ENCODE results near the gene AGAP1.
"Not testable (repeated sequence)": the region's sequence is repeated elsewhere in the genome, so short reads cannot be mapped to it uniquely, and the experiment has no call there.

The AGAP1 gene

GRCh38 chr2:236041616-236042015 lies 547.8 kb downstream of the AGAP1 start:
- DNase-seq (ENCODE audit: low read depth) = no peak

- no peak for DNase-seq (ENCODE audit: low read depth)
Observed at GRCh38 chr2:236042087-236042486, 548.2 kb downstream of the AGAP1 start.

GRCh38 chr2:236044191-236044590 lies 550.3 kb downstream of the AGAP1 start:
- DNase-seq (ENCODE audit: low read depth) = no peak

- no peak for DNase-seq (ENCODE audit: low read depth)
Observed at GRCh38 chr2:236045251-236046235, 551.7 kb downstream of the AGAP1 start.

- no peak for DNase-seq (ENCODE audit: low read depth)
Observed at GRCh38 chr2:236046715-236047114, 552.9 kb downstream of the AGAP1 start.

- no peak for DNase-seq (ENCODE audit: low read depth)
Observed at GRCh38 chr2:236047176-236047575, 553.3 kb downstream of the AGAP1 start.

- no peak for DNase-seq (ENCODE audit: low read depth)
Observed at GRCh38 chr2:236047886-236048540, 554.2 kb downstream of the AGAP1 start.

- no peak for DNase-seq (ENCODE audit: low read depth)
Observed at GRCh38 chr2:236049981-236050380, 556.1 kb downstream of the AGAP1 start.

GRCh38 chr2:236051351-236051750 lies 557.5 kb downstream of the AGAP1 start:
- DNase-seq (ENCODE audit: low read depth) = no peak

- DNase-seq (ENCODE audit: low read depth) = no peak
Observed at GRCh38 chr2:236051806-236052205, 558.0 kb downstream of the AGAP1 start.

- DNase-seq (ENCODE audit: low read depth) = no peak
Observed at GRCh38 chr2:236052206-236052605, 558.4 kb downstream of the AGAP1 start.

- DNase-seq (ENCODE audit: low read depth) = no peak
Observed at GRCh38 chr2:236052926-236053821, 559.3 kb downstream of the AGAP1 start.

GRCh38 chr2:236054125-236054524 lies 560.3 kb downstream of the AGAP1 start:
- DNase-seq (ENCODE audit: low read depth) = no peak

GRCh38 chr2:236054621-236055305 lies 560.9 kb downstream of the AGAP1 start:
- DNase-seq (ENCODE audit: low read depth) = no peak

GRCh38 chr2:236055471-236055870 lies 561.6 kb downstream of the AGAP1 start:
- no peak for DNase-seq (ENCODE audit: low read depth)

- no peak for DNase-seq (ENCODE audit: low read depth)
Observed at GRCh38 chr2:236056141-236056540, 562.3 kb downstream of the AGAP1 start.

GRCh38 chr2:236057375-236057774 lies 563.5 kb downstream of the AGAP1 start:
- DNase-seq (ENCODE audit: low read depth) = no peak

GRCh38 chr2:236061497-236061896 lies 567.7 kb downstream of the AGAP1 start:
- no peak for DNase-seq (ENCODE audit: low read depth)

GRCh38 chr2:236061899-236062298 lies 568.1 kb downstream of the AGAP1 start:
- DNase-seq (ENCODE audit: low read depth) = no peak

- DNase-seq (ENCODE audit: low read depth) = not testable (repeated sequence)
Observed at GRCh38 chr2:236062806-236063205, 569.0 kb downstream of the AGAP1 start.

- no peak for DNase-seq (ENCODE audit: low read depth)
Observed at GRCh38 chr2:236063994-236064393, 570.2 kb downstream of the AGAP1 start.
